Right renal pelvis (tissue), 4 donors: ENCODE measurements around the gene FBLN2. TPM values are rescaled to one million over a fixed set of nuclear protein-coding genes. Genes with fewer than 3 reads are reported as not detected.
"Not testable (repeated sequence)": the region's sequence is repeated elsewhere in the genome, so short reads cannot be mapped to it uniquely, and the experiment has no call there.

Experiments
- DNase-seq, 4 donors: peaks; one replicate each; pipeline ENCODE4 v3.0.0-alpha.2; 2013; ENCODE audit warnings: low read depth in 4 of 4, low spot score in 3 of 4, missing footprints in 1 of 4
- polyA plus RNA-seq, 4 donors: library from polyadenylated mRNA; unstranded; fragments of 120-200 nt; gene quantifications; one replicate each; pipeline ENCODE4 v1.2.1, GENCODE V29; 2013; ENCODE audit not compliant: insufficient read length in 4 of 4

FBLN2 gene
- polyA plus RNA-seq, 4 donors = 24.6 to 47.3 (median 28.5) TPM

DNA sequence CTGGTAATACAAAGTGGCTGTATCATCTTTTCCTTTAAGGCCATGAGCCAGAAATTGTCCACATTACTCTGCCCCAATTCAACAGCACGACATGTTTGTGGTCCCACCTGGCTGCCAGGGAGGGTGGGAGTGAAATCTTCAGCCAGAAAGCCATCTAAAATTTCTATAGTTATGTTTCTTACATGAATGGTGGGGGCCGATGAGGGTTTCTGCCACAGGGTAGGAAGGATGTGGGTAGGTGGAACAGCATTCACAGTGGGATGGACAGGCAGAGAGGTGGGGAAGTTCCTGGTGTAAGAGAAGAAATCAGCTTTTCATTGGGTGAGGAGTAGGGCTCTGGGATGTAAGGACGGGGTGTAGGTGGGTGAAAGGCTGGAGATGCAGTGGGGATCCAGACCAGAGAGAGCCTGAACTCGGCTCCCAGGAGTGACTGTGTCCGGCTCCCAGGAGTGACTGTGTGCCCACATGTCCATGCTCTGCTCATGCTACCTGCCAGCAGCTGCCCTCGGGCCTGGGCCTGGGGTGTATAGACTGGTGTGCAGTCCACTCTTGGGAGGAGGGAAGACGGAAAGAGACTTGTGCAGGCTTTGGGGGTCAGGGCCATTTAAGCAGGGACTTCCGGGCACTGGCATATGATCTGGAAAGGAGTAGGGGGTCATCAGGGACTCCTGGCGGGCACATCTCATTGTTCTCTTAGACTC, 3.8 kb upstream of the FBLN2 start:
- no peak for DNase-seq

DNA sequence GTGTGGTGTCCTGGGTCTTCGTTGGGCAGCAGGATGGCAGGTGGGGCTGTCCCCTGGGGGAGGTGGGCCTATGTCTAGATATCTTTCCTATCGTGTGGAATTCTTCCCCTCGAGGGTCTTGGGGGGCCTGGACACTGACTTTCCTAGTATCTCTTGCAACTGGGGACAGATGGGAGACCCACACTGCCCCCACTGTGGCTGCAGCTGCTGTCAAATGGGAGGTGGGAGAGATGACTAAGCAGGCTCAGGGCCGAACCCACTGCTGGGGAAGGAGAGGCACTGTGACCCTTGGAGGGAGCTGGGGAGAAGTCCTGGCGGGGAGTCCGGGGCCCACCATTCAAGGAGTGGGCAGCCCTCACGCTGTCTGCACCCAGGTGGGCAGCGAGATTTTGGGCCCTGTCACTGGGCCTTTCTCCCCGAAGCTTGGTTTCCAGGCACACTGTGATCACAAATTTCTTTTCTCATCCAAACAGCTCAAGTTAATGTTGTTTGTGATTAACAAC, 2.9 kb upstream of the FBLN2 start:
- no peak for DNase-seq

DNA sequence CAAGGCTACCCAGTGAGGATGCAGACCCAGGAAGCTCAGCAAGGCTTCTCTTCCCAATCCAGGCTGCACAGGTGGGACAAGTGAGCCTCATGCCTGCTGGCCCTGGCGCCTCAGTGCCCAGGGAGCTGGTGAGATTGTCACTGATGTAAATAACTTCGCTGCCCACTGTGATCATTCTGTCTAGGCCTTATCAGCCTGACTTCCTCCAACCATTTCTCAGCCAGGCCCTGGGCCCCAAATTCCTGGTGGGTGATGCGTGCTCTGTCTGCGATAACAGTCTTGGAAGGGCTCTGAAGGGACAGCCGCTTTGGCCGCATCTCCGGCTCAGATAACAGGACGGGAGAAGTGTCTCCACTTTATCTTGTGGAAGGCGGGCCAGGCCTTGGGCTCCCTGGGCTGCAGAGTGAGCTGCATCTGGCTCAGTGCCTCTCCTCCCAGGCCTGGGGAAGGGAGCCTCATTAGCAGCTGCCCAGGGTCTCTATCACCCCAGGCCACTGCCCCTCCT, 2.2 kb upstream of the FBLN2 start:
- DNase-seq = no peak

DNA sequence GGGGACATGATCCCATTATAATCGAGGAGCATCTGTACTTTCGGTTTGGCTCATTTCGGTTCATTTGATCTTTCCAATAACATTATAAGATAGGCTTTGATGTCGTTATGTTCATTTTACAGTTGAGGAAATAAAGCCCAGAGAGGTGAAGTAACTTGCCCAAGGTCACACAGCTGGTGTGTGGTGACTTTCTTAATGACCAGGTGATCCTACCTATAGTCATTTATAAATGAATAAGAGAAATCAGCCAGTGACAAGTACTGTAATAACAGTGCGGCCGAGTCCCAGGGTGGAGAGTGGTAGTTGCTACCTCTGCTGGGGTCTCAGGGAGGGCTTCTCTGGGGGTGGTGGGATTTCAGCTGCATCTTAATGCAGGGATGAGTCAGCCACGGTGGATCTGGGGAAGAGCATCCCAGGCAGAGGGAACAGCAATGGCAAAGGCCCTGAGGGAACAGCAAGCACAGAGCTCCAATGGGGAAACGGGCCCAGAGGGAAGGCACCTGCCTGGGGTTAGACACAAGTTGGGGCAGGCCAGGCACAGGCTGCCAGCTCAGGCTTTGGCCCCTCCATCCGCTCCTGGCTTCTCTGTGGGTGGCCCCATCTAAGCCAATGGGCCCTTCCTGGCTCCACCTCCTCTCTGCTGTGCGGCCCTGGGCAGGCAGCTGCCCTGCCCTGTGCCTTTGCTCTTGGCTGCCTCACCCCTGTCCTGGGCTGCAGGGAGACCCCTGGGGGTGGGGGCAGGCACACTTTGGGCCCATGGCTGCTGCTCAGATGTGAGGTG, 1.1 kb upstream of the FBLN2 start:
- no peak for DNase-seq

DNA sequence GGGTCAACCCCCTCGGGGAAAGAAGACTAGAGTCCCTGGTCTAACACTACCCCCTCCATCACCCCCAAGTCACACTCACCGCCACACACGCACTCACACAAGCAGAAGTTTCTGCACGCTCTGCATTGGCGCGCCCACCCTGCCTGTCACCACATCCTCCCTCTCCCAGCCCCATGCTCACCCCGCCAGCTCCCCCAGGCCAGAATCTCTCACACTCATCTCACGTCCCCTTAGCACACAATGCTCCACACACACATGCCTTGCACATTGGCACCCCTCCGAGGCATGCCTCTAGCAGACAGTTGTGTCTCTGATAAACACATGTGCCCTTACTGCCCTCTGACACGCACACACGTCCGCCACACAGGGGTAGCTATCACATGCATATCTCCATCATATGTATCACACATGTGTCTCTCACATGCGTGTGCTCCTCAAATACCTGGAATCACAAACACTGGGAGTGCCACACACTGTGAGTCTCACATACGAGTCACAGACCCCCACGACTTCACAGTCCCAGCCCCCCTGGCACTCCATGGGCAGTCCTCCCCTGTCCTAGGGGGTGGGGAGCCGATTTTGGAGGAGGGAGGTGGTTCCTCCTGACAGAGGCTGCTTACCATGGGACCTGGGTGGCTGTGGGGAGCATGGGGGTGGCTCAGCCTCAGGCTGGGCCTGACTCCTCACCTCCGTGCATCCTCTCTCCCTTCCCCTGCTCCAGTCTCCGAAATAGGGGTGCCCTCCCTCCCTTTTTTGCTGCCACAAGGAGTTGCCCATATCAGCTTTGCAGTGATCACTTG, 898 bp downstream of the FBLN2 start:
- no peak for DNase-seq

DNA sequence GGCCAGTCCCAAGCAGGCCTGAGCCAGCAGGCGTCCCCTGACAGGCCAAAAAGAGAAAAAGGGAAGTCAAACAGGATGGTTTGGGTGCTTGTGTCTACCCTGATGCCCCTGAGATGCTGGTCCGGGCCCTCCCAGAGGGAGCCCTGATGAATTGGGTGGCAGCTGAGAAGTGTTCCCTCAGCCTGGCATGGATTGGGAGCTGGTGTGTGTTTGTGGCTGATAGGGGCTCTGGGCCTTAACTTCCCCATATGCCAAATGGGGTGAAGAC, 1.4 kb downstream of the FBLN2 start:
- DNase-seq = no peak

DNA sequence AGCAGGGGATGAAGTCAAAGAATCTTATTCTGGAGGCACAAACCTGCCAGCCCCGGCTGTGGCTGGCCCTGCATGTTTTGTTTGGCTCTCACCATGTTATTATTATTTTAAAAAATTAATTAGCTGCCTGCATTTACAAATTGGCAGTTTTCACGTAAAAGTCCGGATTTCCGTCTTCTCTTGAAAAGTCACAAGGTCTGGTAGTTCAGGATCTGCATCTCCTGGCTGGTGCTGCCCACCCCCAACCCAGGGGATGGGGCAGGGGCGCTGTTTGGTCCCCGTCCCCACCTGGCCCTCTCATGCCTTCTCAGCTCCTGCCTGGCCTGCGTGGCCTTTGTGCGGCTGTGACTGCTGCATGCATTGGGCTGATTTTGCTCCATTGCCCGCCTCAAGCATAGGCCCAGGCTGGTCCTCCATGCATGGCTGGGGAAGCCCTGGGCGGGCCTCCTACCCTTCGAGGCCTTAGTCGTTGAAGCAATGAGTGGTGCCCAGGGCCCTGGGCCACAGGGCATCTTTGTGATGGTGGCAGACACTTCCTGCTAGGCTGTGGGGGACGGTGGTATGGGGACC, 2.0 kb downstream of the FBLN2 start:
- DNase-seq = no peak

DNA sequence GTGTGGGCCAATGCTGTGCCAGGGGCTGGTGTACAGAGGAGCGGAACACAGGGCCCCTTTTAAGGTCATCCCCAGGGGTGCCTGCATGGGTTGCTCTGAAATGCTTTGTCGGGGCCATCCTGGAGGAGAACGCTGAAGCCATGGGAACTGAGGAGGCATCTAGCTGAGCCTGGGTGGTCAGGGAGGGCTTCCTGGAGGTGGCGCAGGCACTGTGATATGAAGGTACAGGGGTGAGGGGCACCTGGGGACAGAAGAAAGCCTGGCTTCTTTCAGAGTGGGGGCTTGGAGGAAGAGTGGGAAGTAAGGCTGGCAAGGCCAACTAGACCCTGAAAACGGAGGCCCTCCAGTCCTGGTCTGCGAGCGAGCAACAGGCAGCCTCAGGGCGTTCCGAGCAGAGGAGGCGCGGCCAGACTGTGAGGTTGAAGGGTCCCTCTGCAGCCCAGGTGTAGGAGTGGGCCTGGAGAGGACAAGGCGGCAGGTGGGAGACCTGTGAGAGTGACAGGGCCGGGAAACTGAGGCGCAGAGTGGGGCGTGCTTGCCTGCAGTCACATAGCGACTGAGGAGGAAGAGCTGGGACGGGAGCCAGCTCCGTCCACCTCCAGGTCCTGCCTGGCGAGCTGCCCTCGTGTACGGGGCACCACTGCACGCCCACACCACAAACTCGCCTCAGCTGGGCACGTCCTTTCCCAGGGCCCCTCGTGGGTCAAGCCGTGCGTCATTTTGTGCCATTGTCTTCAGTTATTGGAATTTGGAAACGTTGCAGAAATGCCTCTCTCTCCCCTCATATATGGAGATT, 4.1 kb downstream of the FBLN2 start:
- DNase-seq = no peak

DNA sequence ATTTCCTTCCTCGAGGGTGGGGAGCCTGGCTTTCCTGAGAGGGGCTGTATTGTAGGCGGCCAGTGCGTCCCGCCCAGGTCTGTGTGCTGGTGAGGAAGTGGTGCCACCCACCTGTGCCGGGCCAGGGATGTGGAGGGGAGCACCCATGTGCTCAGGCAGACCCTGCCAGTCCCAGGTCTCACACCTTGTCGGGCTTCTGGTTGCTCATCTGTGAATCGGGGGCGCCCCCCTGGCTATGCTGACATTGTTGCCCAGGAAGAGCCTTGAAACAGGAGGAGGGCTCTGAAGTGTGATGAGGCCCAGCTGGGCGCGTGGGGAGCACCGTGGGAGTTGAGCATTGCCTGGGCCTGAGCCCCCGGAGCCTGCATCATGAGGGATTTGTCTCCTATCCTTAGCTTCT, 4.8 kb downstream of the FBLN2 start:
- no peak for DNase-seq

DNA sequence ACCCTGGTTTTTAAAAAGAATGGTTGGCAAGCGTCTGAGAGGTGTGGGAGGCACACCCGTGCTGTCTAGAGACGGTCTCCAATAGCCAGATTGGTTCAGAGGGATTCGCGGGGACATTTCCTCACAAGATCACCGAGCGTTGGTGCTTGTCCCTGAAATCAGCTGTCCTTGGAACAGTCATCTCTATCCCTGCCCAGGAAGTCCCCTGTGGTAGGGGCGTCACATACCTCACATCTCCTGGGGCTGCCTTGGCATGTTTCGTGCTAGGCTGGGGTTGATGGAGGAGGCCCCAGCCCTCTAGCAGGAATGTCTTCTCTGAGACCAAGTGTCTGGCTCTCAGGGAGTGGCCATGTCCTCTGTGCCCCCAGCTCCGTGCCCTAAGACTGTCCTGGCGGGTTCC, 6.8 kb downstream of the FBLN2 start:
- DNase-seq = no peak

DNA sequence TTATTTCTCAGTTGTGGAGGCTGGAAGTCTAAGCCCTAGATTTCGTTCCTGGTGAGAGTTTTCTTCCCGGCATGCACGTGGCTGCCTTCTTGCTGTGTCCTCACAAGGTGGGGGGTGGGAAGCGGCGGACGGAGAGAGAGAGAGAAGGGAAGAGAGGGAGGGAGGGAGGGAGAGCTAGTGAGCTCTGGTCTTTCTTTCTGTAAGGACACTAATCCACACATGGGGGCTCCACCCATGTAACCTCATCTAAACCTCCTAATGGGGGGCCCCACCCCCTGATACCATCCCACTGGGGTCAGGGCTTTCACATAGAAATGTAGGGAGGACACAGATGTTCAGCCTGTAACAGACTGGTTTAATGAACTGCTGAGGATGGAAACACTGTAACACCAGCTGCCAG, 7.3 kb downstream of the FBLN2 start:
- DNase-seq = no peak

DNA sequence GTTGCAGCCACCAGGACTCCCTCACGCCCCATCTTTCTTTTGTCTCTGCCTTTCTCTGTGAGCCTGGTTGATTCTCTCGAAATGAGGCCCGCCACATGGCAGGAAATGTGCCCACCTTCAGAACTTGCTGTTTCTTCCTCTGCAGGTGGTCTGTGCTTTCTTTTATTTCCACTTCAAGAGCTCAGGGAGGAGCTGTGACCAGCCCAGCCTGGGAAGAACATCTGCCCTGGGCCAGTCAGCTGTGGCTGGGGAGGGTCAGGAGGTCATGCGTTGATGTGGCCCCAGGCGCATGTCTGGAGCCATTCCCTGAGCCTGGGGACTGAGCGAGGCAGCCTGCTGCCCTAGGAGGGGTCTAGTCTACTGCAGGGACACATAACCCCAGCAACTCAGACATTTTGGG, 8.0 kb downstream of the FBLN2 start:
- no peak for DNase-seq

DNA sequence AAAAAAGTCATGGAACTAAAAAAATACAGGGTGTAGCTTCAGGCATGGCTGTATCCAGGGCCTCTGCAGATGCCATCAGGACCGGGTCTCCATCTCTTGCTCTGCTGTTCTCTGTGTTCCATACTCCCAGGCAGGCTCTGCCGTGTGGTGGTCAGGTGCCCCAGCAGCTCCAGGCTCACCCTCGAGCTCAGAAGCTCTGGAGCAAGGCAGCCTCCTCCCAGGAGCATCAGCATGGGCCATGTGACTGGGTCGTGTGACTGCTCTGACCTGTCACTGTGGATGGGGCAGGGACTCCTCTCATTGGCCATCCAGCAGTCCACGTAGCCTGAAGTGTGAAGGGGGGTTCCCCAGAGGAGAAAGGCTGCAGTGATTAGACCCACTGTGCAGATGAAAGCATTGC, 8.5 kb downstream of the FBLN2 start:
- no peak for DNase-seq

DNA sequence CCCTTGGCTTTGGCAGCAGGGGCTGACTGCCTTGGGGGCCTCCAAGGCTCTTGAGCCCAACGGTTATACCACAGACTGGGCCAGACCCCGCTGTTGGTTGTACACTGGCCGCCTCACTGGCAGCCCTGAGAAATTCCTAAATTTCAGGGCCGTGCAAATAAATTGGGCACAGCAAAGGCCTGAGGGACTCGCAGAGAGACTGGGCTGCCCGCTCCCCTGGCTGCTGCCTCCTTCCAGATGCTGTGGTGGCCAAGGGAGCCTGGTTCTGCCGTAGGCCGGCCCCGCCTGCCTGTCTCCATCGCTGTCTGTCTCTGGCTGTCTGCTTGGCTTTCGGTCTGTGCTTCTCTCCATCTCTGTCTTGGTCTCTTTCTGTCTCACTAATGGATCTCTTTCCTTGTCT, 9.0 kb downstream of the FBLN2 start:
- DNase-seq = no peak

DNA sequence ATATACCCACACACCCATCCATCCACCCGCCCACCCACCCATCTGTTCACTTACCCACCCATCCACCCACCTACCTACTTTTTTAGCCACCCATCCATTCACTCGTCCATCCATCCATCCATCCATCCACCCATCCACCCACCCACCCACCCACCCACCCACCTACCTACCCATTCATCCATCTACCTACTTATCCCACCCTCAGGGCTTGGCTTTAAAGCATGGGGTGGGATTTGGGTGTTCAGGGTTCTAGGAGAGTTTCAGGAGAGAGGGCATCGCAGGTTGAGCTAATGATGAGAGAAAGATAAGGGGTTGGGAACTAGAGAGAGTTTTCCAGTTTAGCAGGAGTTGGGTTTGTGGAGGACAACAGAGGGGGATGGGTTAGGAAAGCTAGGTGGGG, 9.7 kb downstream of the FBLN2 start:
- DNase-seq = no peak

DNA sequence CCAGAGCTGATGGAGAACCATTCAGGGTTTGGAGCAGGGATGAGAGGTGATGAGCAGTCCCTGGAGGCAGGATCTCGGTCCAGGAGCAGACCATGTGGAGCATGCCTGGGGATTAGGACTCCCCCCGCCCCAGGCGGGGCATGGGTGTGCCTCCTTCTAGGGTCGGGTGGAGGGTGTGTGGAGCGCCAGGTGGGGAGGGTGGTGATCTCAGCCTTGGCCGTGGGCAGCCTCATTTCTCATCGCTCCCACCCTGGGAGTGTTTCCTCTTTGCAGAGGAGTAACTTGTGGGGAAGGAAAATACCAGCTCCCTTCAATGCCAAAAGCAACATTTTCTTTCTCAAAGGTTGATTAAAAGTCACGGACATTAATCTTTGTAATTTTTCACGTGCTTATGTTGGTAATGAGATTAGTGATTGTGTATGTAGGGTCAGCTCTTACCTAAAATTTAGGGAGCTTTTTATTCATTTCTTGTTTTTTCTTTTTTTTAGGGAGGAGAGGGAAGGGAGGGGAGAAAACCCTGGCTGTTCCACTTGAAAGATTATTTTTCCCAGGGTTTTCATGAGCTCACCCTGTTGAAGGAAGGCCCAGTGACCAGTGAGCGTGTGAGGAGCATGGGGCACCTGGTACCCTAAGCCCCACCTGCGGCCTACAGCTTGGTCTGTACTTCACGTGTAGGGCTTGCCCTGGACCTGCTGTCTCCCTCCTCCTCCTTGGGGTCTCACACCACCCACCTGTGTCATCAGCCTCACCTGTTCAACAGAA, 11.0 kb downstream of the FBLN2 start:
- peak in 2 of 4 donors; percentile 29 to 33 for DNase-seq

DNA sequence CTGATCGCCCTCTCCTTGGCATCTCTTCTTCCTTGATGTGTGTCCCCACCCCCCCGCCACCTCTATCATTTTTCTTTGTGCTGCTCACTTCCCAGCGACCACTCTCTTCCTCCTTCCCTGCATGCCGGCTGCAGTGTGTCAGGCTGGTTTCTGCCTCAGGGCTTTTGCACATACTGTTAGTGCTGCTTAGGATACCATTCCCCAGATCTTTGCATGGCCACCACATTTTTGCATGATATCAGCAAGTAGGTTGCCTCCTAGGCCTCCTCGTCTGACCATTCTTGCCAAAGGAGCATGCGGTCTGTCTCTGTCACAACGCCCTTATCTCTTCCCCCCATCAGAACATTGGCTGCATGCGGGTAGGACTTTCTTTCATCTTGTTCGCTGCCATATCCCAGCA, 12.5 kb downstream of the FBLN2 start:
- DNase-seq = no peak

DNA sequence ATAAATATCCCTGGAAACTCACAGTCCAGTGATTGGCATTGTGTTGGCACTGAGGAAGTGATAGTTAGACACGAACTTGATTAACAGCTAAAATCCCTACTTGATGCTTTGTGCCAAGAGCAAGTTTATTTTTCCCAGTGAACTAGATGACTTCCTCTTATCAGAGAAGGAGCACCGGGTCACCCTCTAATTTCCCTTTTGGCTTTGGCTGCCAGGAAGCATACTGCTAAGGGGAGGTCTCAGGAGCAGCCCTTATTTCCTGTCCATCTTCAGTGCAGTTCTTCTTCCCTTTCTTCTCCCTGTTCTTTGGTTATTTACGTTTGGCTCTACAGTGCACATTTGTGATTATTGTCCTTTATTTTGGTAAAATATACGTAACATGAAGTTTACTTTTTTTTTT, 13.0 kb downstream of the FBLN2 start:
- no peak for DNase-seq

DNA sequence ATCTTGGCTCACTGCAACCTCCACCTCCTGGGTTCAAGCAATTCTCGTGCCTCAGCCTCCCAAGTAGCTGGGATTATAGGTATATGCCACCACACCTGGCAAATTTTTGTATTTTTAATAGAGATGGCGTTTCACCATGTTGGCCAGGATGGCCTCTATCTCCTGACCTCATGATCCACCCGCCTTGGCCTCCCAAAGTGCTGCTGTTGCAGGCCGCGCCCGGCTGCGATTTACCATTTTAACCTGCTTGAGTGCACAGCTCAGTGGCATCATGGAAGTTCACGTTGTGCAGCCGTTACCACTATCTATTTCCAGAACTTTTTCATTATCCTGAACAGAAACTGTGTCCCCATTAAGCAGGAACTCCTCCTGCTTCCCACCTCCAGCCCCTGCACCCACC, 13.5 kb downstream of the FBLN2 start:
- not testable (repeated sequence) for DNase-seq

DNA sequence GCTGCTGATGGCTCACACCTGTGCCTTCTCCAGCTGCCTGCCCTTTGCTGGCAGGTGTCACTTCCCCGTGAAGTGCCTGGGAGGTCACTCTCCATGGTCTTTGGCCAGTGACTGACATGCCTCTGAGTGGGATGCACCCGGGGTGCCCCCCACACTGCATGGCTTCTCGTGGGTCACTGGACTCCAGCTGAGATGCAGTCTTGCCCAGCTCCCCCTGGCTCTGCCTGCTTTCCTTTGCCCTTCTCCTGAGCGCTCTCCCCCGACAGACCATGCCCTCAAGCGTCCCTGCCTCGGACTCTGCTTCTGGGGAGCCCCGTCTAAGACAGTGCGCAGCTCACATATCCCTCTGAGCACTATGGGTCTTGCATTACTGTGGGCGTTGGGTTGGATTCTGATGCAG, 14.4 kb downstream of the FBLN2 start:
- no peak for DNase-seq
